ENCODE data around the gene SPEM3. TPM values are rescaled to one million over a fixed set of nuclear protein-coding genes. Genes with fewer than 3 reads are reported as not detected.
"Not testable (repeated sequence)": the region's sequence is repeated elsewhere in the genome, so short reads cannot be mapped to it uniquely, and the experiment has no call there.

SPEM3 gene
- total and polyA plus RNA-seq, 8 donors: not detected

DNA sequence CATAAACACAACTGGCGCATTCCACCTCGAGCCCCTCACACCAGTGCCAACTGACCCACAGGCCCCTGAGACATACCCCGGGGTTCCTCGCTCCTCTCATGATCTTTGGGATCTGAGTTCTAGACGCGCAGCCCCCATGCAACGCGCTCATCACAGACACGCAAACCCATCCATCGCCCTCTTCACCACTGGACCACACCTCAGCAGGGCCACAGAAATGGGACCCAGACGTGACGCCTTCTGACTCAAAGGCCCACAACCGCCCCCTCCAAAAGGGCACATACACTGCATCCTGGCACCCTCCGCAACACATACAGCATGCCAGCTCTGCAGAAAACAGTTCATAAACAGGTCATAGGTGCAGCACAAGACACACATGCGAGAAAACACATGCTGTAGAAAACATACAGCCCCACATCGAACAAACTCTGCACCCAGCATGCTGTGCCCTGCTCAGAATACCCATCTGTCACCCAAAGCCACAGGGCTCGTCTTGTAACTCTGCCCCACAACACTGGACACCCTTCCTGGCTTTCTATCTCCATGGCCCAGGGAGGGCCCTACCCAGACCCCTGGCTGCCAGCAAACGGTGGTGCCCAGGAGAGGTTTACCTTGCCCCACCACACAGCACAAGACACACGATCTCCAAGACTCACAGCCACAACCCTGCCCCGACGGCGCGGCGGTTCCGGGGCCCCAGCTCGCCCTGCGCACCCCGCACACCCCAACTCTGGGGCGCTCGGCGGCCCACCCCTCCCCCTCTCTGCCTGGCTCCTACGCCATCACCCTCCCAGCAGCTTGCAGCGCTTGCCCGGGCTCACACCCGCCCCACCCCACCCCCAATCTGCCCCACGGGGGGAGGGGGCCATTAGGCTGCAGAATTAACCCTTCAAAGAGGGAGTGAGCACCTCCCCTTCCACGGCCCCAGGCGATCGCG, 49.9 kb downstream of the SPEM3 start:
- ATAC-seq: peak; percentile 37 to 54 (median 42)
- Histone ChIP-seq H3K4me3 (peak overlapping the region; percentile 89 to 98 (median 98)), H3K27ac (peak overlapping the region; percentile 98 to 99 (median 98)), H3K36me3 (no peaks in the 10 kb centered on the region), H3K27me3 (no peaks in the 10 kb centered on the region), H3K4me1 (peaks cover 0 to 17% (median 16%) of the 10 kb centered on the region in 3 donors), H3K9me3 (no peaks in the 10 kb centered on the region)
- 21 to 22% methylated on average over 40 of the region's 40 CpGs for WGBS, 2 donors
- FAIRE-seq: no peak
- peak; percentile 64 to 84 (median 72) for DNase-seq
- intact Hi-C loops (cut with DNase I): loop anchor here in 2 of 3 donors (5.0 kb wide), 1 partner anchor 36 kb away; no protein-coding TSS in a partner anchor
- TF ChIP-seq, protein P1, sequence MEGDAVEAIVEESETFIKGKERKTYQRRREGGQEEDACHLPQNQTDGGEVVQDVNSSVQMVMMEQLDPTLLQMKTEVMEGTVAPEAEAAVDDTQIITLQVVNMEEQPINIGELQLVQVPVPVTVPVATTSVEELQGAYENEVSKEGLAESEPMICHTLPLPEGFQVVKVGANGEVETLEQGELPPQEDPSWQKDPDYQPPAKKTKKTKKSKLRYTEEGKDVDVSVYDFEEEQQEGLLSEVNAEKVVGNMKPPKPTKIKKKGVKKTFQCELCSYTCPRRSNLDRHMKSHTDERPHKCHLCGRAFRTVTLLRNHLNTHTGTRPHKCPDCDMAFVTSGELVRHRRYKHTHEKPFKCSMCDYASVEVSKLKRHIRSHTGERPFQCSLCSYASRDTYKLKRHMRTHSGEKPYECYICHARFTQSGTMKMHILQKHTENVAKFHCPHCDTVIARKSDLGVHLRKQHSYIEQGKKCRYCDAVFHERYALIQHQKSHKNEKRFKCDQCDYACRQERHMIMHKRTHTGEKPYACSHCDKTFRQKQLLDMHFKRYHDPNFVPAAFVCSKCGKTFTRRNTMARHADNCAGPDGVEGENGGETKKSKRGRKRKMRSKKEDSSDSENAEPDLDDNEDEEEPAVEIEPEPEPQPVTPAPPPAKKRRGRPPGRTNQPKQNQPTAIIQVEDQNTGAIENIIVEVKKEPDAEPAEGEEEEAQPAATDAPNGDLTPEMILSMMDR (IDR thresholded peaks at IDR 0.05): no peak

DNA sequence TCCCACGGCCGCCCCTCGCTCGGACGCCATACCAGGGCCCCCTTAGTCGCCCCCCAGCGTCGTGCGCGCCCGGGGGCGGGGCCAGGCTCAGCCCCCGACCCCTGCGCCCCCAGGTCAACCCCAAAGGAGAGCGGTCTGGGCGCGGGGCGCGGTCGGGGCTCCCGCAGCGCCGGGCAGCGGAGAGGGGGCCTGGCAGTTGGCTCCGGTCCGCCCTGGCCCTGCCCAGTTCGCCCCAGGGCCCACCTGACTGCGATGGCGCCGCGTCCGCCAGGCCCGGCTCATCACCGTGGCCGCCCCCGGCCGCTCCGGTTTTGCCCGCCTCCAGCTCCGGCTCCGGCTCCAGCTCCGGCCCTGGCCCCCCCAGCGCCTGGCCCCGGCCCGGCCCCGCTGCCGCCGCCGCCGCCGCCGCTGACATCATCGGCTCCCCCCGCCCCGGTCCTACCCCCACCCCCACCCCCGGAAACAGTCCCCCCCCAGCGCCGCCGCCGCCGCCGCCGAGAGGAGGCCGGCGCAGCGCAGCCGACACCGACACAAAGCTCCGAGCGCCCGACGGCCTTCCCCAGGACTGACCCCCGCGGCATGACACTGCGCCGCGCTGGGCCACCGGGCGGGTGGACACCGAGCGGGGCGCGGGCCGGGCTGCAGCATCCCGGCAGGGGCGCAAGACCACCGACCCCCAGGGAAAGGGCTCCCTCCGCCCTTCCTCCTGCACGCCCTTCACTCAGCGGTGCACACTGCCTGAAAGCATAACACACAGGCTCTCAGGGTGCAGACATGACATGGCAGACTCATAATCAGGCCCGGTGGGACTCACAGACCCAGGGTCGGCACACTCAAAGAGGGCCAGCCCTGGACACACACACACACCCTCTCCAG, 50.8 kb downstream of the SPEM3 start, which contains the start of gene ZBTB4:
TSS of gene ZBTB4 (minus strand) at position 419 of the 876 bp plus-strand sequence. CDS start 12,830 bp downstream, outside the sequence.
- H3K27me3 ChIP-seq: no peaks in the 10 kb centered on the region
- intact Hi-C loops (cut with DNase I): loop anchor here in 2 of 3 donors (5.0 kb wide), 1 partner anchor 37 kb away; no protein-coding TSS in a partner anchor
- H3K9me3 ChIP-seq: no peaks in the 10 kb centered on the region
- WGBS, 2 donors: 0 to 1% methylated on average over 41 to 92 of the region's 92 CpGs
- peak within 1 kb of the TSS; percentile 98 to 99 (median 98) for H3K27ac ChIP-seq
- no peaks in the 10 kb centered on the region for H3K36me3 ChIP-seq
- peak in 3 of 4 donors; percentile 2 to 25 (median 16) for ATAC-seq
- TF ChIP-seq, protein P1 (IDR thresholded peaks at IDR 0.05): no peak
- FAIRE-seq: no peak
- H3K4me1 ChIP-seq: peaks cover 0 to 17% (median 16%) of the 10 kb centered on the region in 3 donors
- peak in 5 of 6 donors; percentile 51 to 86 (median 80) for DNase-seq
- H3K4me3 ChIP-seq: peak within 1 kb of the TSS; percentile 89 to 98 (median 98)

DNA sequence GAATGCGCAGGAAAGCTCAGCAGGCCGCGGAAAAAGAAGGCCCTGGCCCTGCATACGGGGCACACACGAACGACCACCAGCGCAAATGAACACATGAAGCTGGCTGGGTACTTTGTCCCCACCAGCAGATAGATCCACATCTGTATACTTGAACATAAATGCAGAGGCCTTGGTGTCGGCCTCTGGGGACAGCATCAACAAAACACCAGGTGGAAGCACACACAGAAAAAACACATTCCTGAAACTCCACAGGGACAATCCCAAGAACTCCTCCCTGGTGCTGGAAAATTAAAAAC, 51.4 kb downstream of the SPEM3 start:
- Histone ChIP-seq H3K27me3 (no peaks in the 10 kb centered on the region), H3K4me1 (peaks cover 0 to 17% (median 16%) of the 10 kb centered on the region in 3 donors), H3K36me3 (no peaks in the 10 kb centered on the region), H3K4me3 (peak overlapping the region; percentile 89 to 98 (median 98)), H3K27ac (peak overlapping the region; percentile 98 to 99 (median 98)), H3K9me3 (no peaks in the 10 kb centered on the region)
- TF ChIP-seq, protein P1 (IDR thresholded peaks at IDR 0.05): no peak
- ATAC-seq: no peak
- intact Hi-C loops (cut with DNase I): no loop called here
- WGBS, 2 donors: 5 to 7% methylated on average over 8 of the region's 8 CpGs
- FAIRE-seq: no peak
- no peak for DNase-seq

DNA sequence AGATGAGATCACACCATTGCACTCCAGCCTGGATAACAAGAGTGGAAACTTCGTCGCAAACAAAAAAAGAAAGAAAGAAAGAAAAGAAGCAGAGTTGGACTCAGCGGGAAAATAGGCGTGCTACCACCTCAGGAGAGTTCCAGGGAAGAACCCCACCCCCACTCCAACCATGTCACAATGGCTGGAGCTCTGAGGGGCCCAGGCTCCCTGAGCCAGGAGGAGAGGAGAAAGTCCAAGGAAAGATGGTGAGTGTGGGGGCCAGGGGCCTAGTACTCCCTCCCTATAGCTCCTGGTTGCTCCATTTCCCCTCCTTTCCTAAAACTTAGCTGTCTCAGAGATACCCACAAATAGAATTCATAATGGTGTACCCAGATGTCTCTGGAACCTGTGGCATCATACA, 52.6 kb downstream of the SPEM3 start, which contains the start of gene SLC35G6:
TSS of gene SLC35G6 (plus strand) at position 172 of the 400 bp plus-strand sequence. CDS start at position 243, 71 bp downstream.
- H3K27me3 ChIP-seq; H3K4me3 ChIP-seq; ATAC-seq; FAIRE-seq; intact Hi-C loops (cut with DNase I); H3K36me3 ChIP-seq; DNase-seq; H3K9me3 ChIP-seq: not testable (repeated sequence)
- Histone ChIP-seq H3K4me1 (peaks cover 5 to 19% (median 9%) of the 10 kb centered on the region in 3 donors), H3K27ac (peak within 1 kb of the TSS; percentile 98 to 99 (median 98))
- 93 to 94% methylated on average over 4 of the region's 4 CpGs for WGBS, 2 donors

DNA sequence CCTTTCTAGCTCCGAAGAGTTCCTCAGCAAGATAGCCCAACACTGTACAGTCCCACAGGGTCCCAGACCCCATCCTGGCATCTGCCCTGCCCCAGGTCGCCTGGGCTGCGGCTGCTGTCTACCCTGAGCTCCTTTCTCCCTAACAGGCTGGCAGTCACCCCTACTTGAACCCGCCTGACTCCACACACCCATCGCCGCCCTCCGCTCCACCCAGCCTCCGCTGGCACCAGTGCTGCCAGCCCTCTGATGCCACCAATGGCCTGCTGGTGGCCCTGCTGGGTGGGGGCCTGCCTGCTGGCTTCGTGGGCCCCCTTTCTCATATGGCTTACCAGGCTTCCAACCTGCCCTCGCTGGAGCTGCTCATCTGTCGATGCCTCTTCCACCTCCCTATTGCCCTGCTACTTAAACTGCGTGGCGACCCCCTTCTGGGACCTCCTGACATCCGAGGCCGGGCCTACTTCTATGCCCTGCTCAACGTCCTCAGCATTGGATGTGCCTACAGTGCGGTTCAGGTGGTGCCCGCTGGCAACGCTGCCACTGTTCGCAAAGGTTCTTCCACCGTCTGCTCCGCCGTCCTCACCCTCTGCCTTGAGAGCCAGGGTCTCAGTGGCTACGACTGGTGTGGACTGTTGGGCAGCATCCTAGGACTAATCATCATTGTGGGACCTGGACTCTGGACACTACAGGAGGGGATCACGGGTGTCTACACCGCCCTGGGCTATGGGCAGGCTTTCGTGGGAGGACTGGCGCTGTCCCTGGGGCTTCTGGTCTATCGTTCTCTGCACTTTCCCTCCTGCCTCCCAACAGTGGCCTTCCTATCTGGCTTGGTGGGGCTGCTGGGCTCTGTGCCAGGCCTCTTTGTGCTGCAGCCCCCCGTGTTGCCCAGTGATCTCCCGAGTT, 53.4 kb downstream of the SPEM3 start:
- ATAC-seq, H3K27ac ChIP-seq: not testable (repeated sequence)

More for the DNA sequence above, 53.4 kb downstream of the SPEM3 start:
- peak in 1 of 6 donors; percentile 77 for DNase-seq
- intact Hi-C loops (cut with DNase I); H3K27me3 ChIP-seq; H3K36me3 ChIP-seq; H3K9me3 ChIP-seq; H3K4me3 ChIP-seq; FAIRE-seq: not testable (repeated sequence)
- peaks cover 9 to 27% (median 13%) of the 10 kb centered on the region in 3 donors for H3K4me1 ChIP-seq
- 84 to 87% methylated on average over 30 to 31 of the region's 31 CpGs for WGBS, 2 donors
